ENCODE results near the gene SPRYD4.

DNA sequence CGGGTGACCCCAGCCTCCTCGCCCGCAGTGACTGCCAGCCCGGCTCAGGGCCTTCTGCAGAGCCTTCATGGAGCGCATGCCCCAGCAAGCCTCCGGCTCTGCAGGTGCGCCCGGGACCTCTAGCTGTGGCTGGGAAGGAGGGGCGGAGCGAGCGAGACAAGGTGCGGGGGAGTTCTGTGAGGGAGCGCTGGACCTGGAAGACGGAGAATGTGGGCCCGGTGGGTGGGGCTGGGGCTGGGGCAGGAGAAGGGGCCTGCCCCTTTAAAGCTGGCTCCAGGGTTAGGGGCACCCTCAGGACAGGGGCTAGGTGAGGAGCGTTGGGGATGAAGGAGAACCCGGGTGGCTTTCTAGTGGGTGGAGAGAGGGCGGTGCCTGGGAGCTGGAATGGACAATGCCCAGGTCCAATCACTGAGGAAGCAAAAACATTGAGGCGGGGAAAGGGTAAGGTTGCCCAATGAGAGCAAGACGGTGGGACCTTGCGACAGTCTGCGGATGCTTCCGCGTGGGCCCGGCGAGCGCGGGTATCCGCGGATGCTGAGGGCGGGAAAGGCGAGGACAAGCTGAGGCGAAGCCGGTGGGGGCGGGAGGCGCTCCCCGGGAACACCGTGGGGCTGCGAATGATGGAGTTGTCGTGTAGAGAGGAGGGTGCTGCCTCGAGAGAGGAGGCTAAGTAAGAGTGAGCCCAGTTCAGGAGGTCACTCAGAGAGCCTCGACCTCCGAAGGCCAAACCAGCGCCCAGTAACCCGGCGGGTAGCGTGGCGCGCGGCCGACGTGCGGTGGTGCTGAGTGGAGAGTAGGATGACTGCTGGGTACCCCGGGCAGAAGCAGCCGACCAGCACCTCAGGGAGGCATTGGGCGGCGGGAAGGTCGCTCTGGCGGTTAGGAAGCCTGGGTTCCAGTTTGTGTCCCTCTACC is 19.9 kb downstream of the SPRYD4 start, which contains the start of gene GLS2:
- no peak for TF ChIP-seq POLR2A (IDR thresholded peaks at IDR 0.05)
- TF ChIP-seq, protein P1, sequence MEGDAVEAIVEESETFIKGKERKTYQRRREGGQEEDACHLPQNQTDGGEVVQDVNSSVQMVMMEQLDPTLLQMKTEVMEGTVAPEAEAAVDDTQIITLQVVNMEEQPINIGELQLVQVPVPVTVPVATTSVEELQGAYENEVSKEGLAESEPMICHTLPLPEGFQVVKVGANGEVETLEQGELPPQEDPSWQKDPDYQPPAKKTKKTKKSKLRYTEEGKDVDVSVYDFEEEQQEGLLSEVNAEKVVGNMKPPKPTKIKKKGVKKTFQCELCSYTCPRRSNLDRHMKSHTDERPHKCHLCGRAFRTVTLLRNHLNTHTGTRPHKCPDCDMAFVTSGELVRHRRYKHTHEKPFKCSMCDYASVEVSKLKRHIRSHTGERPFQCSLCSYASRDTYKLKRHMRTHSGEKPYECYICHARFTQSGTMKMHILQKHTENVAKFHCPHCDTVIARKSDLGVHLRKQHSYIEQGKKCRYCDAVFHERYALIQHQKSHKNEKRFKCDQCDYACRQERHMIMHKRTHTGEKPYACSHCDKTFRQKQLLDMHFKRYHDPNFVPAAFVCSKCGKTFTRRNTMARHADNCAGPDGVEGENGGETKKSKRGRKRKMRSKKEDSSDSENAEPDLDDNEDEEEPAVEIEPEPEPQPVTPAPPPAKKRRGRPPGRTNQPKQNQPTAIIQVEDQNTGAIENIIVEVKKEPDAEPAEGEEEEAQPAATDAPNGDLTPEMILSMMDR (IDR thresholded peaks at IDR 0.05): no peak

All from heart left ventricle (tissue), 13 donors.